Mucosa of descending colon (tissue), 3 donors: ENCODE measurements around the gene PBX4. TPM values are rescaled to one million over a fixed set of nuclear protein-coding genes. Genes with fewer than 3 reads are reported as not detected.

Experiments used
- ATAC-seq: fragments of 200-7000 bp; cut with Tn5 transposase; one replicate; pipeline ENCODE4 v1.9.1; 2020; ENCODE audit warnings: mild to moderate bottlenecking, moderate library complexity
- DNase-seq, 3 donors: peaks; one replicate each; pipeline ENCODE4 v3.0.0-alpha.2; 2020
- H3K36me3 ChIP-seq: fragments of 200-600 bp; one replicate; pipeline ENCODE4 v1.8.0; 2021; ENCODE audit warnings: low read depth, mild to moderate bottlenecking
- H3K4me1 ChIP-seq: fragments of 200-600 bp; one replicate; pipeline ENCODE4 v1.8.0; 2021; ENCODE audit warnings: low read depth, mild to moderate bottlenecking
- H3K4me3 ChIP-seq: fragments of 200-600 bp; one replicate; pipeline ENCODE4 v1.8.0; 2021; ENCODE audit warnings: mild to moderate bottlenecking
- H3K9me3 ChIP-seq: fragments of 200-600 bp; one replicate; pipeline ENCODE4 v1.8.0; 2021; ENCODE audit warnings: mild to moderate bottlenecking
- intact Hi-C, 2 donors: fragments of 100-400 bp; cut with DNase I in 1 of 2; cut with micrococcal nuclease in 1 of 2; formaldehyde crosslinking; loops; one replicate each; pipeline versions ENCODE4 v1.11.0 to v1.11.1; 2022; cut with DNase I, micrococcal nuclease
- total RNA-seq, 3 donors: library from RNA; stranded (reverse); fragmentation: NEBNext Ultra II Directional in 2 of 3; extraction: Animal tissue kit (Norgen Biotek cat#: 25700) in 2 of 3; gene quantifications; one replicate each; pipeline versions ENCODE4 v1.2.1 to v1.2.4, GENCODE V29; 2021 to 2023
- TF ChIP-seq, protein P1 (sequence below): fragments of 200-600 bp; IDR thresholded peaks from one replicate; pipeline ENCODE4 v1.8.0; 2022; ENCODE audit warnings: antibody characterized with exemption, mild to moderate bottlenecking
- donor health status: DM: no; HTN: no; CAD: no; lungs with moderate emphysema.
- donor health status: DM: no; HTN: no; CAD: no.
- donor health status: DM: no; HTN: yes; CAD: no.

PBX4 gene
- total RNA-seq, 3 donors from 2014 or later, result 2.8 to 6.2 (median 4.6) TPM

DNA sequence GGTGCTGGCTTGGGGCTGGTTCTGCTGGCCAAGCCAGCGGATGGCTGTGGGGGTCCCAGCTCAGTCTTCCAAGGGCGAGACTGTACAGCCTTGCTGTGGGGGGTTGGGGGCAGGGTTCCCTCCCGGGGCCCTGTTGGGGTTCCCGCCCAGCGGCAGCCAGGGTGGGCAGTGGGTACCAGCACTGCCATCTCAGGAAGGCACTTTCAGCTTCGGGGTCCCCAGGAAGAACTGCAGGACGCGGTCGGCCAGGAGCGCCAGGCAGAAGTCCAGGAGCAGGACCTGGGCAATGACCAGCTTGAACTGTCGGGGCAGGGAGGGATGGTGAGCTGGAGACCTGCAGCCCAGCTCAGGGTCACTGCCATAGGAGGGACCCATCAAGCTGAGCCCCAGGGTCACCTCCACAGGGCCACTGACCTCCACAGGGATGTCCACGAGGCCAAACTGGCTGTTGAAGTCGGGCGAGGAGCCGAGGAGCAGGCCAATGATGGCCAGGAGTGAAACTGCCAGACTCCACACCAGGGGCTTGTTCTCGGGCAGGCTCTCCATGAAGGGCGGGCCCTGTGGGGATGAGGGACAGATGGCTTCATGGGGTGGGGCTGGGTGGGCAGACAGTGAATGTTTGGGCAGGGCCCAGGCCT lies 26.9 kb upstream of the PBX4 start:
- H3K4me3 ChIP-seq, result no peak overlapping the region
- H3K36me3 ChIP-seq, result no peaks in the 10 kb centered on the region
- no peak for DNase-seq
- H3K4me1 ChIP-seq, result no peaks in the 10 kb centered on the region
- no peak for ATAC-seq
- intact Hi-C loops, result no loop called here
- no peaks in the 10 kb centered on the region for H3K9me3 ChIP-seq
- TF ChIP-seq, protein P1, sequence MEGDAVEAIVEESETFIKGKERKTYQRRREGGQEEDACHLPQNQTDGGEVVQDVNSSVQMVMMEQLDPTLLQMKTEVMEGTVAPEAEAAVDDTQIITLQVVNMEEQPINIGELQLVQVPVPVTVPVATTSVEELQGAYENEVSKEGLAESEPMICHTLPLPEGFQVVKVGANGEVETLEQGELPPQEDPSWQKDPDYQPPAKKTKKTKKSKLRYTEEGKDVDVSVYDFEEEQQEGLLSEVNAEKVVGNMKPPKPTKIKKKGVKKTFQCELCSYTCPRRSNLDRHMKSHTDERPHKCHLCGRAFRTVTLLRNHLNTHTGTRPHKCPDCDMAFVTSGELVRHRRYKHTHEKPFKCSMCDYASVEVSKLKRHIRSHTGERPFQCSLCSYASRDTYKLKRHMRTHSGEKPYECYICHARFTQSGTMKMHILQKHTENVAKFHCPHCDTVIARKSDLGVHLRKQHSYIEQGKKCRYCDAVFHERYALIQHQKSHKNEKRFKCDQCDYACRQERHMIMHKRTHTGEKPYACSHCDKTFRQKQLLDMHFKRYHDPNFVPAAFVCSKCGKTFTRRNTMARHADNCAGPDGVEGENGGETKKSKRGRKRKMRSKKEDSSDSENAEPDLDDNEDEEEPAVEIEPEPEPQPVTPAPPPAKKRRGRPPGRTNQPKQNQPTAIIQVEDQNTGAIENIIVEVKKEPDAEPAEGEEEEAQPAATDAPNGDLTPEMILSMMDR, result no peak

DNA sequence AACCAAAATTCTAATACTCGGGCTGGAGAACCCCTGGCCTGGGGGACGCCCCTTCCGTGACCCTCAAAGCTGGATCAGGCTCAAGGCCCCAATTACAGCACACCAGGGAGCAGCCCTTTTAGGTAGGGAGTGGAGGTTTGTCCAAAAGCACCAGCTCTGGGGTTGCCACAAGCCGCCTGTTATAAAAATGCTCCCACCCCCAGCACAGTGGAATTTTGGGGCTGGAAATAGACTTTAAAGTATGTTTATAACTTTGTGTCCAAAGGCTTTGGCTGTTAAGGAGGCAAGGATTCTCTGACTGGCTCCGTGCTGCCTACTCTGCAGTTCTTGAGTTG lies 25.5 kb upstream of the PBX4 start:
- no peak for ATAC-seq
- DNase-seq, result no peak
- H3K4me3 ChIP-seq, result no peak overlapping the region
- H3K9me3 ChIP-seq, result no peaks in the 10 kb centered on the region
- TF ChIP-seq, protein P1, result no peak
- intact Hi-C loops, result loop anchor here (5.0 kb wide), 1 partner anchor 112 kb away; no protein-coding TSS in a partner anchor
- H3K4me1 ChIP-seq, result no peaks in the 10 kb centered on the region
- no peaks in the 10 kb centered on the region for H3K36me3 ChIP-seq

DNA sequence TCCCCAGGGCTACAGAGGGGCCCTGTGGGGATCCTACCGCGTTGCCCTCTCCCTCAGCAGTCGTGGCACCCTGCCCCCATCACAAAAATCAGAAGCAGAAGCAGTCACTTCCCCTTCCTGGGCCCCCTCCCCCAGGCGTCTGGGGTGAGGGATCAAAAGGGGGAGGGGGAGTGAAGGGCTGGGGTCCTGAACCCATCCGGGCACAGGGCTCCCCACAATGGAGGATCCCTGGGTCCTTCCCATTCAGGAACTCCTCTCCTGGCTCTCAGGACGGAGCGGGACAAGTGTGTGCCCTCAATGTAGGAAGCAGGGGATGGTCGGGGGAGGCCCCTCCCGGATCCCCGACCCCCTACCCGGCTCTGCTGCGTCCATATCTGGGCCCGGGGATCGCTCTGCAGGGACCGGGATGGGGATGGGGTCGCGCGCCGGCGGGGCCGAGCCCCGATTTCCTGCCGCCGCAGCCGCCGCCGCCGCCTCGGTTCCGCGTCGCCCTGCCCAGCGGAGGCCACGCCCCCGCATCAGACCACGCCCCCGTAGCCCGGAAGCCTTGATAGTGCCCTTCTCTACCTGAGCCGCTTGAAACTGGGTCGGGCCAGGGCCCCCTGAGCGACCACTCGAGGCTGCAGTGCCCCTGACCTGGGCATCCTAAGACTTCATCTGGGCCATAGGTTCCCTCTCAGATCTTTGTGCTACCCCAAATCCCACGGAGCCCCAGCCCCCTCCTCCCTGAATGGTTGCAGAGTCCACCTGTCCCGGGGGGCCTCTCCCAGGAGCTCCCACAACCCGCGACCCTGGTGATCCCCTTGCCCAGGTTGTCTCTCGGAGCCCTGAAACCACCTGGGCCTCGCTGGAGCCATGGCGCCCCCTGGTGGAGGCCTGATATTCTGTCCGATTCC lies 24.9 kb upstream of the PBX4 start, which contains the start of gene GMIP:
GMIP (minus strand) TSS at position 500 of the 896 bp plus-strand sequence; CDS start at position 372, 128 bp downstream.
- peak within 1 kb of the TSS; percentile 65 for H3K4me3 ChIP-seq
- intact Hi-C loops, result loop anchor here (5.0 kb wide), 1 partner anchor 111 kb away; no protein-coding TSS in a partner anchor
- H3K36me3 ChIP-seq, result no peaks in the 10 kb centered on the region
- DNase-seq, result peak; percentile 94
- no peaks in the 10 kb centered on the region for H3K4me1 ChIP-seq
- TF ChIP-seq, protein P1, result peak; percentile 70
- ATAC-seq, result peak; percentile 96
- H3K9me3 ChIP-seq, result no peaks in the 10 kb centered on the region

DNA sequence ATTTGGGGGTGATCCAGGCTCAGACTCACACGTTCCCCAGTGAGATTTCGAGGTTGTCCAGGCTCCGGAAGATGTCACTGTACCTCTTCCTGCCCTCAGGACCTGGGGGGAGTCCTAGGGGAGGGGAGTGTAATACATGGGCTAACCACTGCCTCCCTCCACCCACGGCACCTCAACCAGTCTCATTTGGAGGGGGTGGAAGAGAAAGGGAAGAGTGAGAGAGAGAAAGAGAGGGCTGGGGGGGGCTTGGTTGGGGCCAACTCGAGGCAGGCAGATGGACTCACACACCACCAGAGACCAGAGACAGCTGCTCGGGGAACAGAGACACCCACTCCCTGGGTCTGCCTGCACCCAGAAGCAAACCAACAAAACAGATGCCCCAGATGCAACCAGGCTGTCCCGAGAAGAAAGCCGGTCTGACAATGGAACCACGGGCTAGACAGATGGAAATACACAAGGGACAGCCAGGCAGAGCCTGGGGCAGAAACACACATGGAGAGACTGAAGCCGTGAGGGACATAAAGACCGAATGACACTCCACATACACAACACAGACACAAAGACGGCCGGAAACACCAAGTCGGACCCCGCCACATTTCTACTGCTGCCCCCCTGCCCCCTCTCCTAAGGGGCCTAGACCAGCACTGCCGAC lies 24.1 kb upstream of the PBX4 start:
- no peaks in the 10 kb centered on the region for H3K4me1 ChIP-seq
- no peaks in the 10 kb centered on the region for H3K9me3 ChIP-seq
- no peak for DNase-seq
- TF ChIP-seq, protein P1, result no peak
- intact Hi-C loops, result loop anchor here (5.0 kb wide), 1 partner anchor 110 kb away; no protein-coding TSS in a partner anchor
- H3K4me3 ChIP-seq, result peak overlapping the region; percentile 65
- ATAC-seq, result peak; percentile 20
- H3K36me3 ChIP-seq, result no peaks in the 10 kb centered on the region

DNA sequence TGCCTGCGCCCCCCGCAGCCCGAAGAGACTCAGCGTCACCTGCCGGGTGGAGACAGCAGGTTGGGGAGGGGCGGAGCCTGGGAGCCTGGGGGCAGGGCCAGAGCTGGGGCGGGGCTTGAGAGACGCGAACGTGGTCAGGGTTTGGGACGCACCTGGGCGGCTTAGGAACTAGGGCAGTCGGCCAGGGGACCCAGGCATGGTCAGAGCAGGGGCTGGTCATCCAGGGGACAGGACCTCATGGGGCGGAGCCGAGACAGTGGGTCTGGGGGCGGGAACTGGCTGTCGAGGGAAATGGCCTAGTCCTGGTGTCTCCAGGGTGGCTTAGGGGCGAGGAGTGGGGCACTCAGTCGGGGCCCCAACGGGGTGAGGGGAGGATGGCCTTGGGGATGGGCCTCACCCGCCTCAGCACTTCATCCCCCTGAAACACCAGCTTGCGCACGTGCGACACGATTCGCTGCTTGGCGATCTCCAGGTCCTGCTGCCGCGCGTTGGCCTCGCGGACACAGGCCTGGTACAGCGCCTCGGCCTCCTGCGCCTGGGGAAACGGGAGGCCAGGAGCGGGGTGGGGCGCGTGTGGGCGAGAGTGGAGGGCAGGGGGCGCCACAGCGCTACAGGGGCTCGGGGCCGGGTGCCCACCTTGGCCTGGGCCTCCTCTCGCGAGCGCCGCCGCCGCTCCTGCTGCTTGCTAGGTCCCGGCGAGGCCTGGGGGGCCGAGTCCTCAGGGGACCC lies 19.2 kb upstream of the PBX4 start:
- ATAC-seq, result no peak
- Histone ChIP-seq H3K9me3 (no peaks in the 10 kb centered on the region), H3K4me1 (no peaks in the 10 kb centered on the region), H3K36me3 (no peaks in the 10 kb centered on the region), H3K4me3 (no peak overlapping the region)
- intact Hi-C loops, result no loop called here
- TF ChIP-seq, protein P1, result no peak
- DNase-seq, result peak in 2 of 3 donors; percentile 41 to 59
